ENCODE data around the gene TANK.

DNA sequence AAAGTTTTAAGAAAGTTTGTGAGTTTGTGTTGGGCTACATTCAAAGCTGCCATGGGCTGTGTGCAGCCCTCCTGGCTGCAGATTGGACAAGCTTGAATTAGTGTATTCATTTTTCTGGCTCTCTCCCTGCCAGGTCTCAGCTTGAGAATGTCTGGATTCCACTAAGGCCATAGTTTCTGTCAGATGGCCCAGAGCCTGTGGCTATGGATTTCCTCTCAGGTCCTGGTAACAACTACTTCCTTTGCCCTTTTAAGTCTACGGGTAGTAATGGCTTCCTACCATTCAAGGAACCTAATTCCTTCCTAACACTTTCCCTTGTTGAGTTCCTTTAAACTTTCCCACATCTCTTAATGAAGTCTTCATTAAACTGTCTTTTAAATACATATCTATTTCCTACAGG lies 123.7 kb downstream of the TANK start:
- TF ChIP-seq, protein P1, sequence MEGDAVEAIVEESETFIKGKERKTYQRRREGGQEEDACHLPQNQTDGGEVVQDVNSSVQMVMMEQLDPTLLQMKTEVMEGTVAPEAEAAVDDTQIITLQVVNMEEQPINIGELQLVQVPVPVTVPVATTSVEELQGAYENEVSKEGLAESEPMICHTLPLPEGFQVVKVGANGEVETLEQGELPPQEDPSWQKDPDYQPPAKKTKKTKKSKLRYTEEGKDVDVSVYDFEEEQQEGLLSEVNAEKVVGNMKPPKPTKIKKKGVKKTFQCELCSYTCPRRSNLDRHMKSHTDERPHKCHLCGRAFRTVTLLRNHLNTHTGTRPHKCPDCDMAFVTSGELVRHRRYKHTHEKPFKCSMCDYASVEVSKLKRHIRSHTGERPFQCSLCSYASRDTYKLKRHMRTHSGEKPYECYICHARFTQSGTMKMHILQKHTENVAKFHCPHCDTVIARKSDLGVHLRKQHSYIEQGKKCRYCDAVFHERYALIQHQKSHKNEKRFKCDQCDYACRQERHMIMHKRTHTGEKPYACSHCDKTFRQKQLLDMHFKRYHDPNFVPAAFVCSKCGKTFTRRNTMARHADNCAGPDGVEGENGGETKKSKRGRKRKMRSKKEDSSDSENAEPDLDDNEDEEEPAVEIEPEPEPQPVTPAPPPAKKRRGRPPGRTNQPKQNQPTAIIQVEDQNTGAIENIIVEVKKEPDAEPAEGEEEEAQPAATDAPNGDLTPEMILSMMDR (IDR thresholded peaks at IDR 0.05; ENCODE audit: low read depth, low read length, missing input control) = no peak
- TF ChIP-seq RAD21 (IDR thresholded peaks at IDR 0.05) (no peak), EGR1 (IDR thresholded peaks at IDR 0.05; ENCODE audit: low read depth in 2 of 2) (no peak), RXRA (IDR thresholded peaks at IDR 0.05) (no peak), SP1 (IDR thresholded peaks at IDR 0.05) (no peak), TAF1 (conservative IDR thresholded peaks at IDR 0.05) (no peak), JUND (IDR thresholded peaks at IDR 0.05) (no peak), GABPA (IDR thresholded peaks at IDR 0.05 in 1 of 2, conservative IDR thresholded peaks at IDR 0.05 in 1 of 2) (no peak), NR2F2 (IDR thresholded peaks at IDR 0.05) (no peak)
- TF ChIP-seq, protein P2, sequence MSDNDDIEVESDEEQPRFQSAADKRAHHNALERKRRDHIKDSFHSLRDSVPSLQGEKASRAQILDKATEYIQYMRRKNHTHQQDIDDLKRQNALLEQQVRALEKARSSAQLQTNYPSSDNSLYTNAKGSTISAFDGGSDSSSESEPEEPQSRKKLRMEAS (IDR thresholded peaks at IDR 0.05) = no peak
- TF ChIP-seq, protein P3, sequence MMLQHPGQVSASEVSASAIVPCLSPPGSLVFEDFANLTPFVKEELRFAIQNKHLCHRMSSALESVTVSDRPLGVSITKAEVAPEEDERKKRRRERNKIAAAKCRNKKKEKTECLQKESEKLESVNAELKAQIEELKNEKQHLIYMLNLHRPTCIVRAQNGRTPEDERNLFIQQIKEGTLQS (IDR thresholded peaks at IDR 0.05) = no peak
- TF ChIP-seq, protein P4, sequence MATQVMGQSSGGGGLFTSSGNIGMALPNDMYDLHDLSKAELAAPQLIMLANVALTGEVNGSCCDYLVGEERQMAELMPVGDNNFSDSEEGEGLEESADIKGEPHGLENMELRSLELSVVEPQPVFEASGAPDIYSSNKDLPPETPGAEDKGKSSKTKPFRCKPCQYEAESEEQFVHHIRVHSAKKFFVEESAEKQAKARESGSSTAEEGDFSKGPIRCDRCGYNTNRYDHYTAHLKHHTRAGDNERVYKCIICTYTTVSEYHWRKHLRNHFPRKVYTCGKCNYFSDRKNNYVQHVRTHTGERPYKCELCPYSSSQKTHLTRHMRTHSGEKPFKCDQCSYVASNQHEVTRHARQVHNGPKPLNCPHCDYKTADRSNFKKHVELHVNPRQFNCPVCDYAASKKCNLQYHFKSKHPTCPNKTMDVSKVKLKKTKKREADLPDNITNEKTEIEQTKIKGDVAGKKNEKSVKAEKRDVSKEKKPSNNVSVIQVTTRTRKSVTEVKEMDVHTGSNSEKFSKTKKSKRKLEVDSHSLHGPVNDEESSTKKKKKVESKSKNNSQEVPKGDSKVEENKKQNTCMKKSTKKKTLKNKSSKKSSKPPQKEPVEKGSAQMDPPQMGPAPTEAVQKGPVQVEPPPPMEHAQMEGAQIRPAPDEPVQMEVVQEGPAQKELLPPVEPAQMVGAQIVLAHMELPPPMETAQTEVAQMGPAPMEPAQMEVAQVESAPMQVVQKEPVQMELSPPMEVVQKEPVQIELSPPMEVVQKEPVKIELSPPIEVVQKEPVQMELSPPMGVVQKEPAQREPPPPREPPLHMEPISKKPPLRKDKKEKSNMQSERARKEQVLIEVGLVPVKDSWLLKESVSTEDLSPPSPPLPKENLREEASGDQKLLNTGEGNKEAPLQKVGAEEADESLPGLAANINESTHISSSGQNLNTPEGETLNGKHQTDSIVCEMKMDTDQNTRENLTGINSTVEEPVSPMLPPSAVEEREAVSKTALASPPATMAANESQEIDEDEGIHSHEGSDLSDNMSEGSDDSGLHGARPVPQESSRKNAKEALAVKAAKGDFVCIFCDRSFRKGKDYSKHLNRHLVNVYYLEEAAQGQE (IDR thresholded peaks at IDR 0.05) = no peak
- TF ChIP-seq, protein P5, sequence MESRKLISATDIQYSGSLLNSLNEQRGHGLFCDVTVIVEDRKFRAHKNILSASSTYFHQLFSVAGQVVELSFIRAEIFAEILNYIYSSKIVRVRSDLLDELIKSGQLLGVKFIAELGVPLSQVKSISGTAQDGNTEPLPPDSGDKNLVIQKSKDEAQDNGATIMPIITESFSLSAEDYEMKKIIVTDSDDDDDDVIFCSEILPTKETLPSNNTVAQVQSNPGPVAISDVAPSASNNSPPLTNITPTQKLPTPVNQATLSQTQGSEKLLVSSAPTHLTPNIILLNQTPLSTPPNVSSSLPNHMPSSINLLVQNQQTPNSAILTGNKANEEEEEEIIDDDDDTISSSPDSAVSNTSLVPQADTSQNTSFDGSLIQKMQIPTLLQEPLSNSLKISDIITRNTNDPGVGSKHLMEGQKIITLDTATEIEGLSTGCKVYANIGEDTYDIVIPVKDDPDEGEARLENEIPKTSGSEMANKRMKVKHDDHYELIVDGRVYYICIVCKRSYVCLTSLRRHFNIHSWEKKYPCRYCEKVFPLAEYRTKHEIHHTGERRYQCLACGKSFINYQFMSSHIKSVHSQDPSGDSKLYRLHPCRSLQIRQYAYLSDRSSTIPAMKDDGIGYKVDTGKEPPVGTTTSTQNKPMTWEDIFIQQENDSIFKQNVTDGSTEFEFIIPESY (IDR thresholded peaks at IDR 0.05) = no peak
